Measurements from ENCODE around the gene RLF.

GRCh38 chr1:40143891-40144575 lies 17.2 kb upstream of the RLF start:
- TF ChIP-seq CTCF (IDR thresholded peaks at IDR 0.05; ENCODE audit: low read length) (peak; percentile 91), EZH2 (IDR thresholded peaks at IDR 0.05; ENCODE audit: borderline replicate concordance, low read length) (no peak)
